HG03103 (cell line): ENCODE measurements around the gene RFC4.
A peak's percentile ranks its signal among the peaks of the same experiment; 100 is the strongest.

Experiments used
- ATAC-seq: cut with Tn5 transposase; IDR thresholded peaks from one replicate; pipeline ENCODE4 v1.9.1; 2021; ENCODE audit warnings: low read depth; ENCODE audit not compliant: unreplicated experiment

The RFC4 gene

GRCh38 chr3:186788482-186789370 lies 17.6 kb downstream of the RFC4 start:
- ATAC-seq: no peak

- no peak for ATAC-seq
These were observed 18.4 kb downstream of the RFC4 start for GRCh38 chr3:186787642-186788481.

GRCh38 chr3:186786922-186787321 lies 19.4 kb downstream of the RFC4 start:
- ATAC-seq: no peak

GRCh38 chr3:186785495-186786018 lies 20.7 kb downstream of the RFC4 start:
- ATAC-seq: no peak

GRCh38 chr3:186784820-186785494 lies 21.3 kb downstream of the RFC4 start:
- no peak for ATAC-seq

GRCh38 chr3:186783731-186784515 lies 22.4 kb downstream of the RFC4 start:
- peak; percentile 47 for ATAC-seq

- peak; percentile 50 for ATAC-seq
These were observed 23.1 kb downstream of the RFC4 start, which contains the start of gene EIF4A2 for GRCh38 chr3:186783058-186783730. EIF4A2 (plus strand) TSS chr3:186783577; CDS start chr3:186783611, 34 bp downstream.

GRCh38 chr3:186782542-186783057 lies 23.7 kb downstream of the RFC4 start:
- ATAC-seq: peak; percentile 7

GRCh38 chr3:186779204-186779603 lies 27.1 kb downstream of the RFC4 start:
- no peak for ATAC-seq

- ATAC-seq: no peak
These were observed 30.3 kb downstream of the RFC4 start for GRCh38 chr3:186775999-186776398.

- ATAC-seq: peak; percentile 81
These were observed 33.4 kb downstream of the RFC4 start for GRCh38 chr3:186772701-186773417.

GRCh38 chr3:186772281-186772694 lies 34.0 kb downstream of the RFC4 start:
- ATAC-seq: peak; percentile 26

- no peak for ATAC-seq
These were observed 45.3 kb downstream of the RFC4 start for GRCh38 chr3:186760897-186761447.

- ATAC-seq: no peak
These were observed 46.0 kb downstream of the RFC4 start for GRCh38 chr3:186760141-186760833.

GRCh38 chr3:186759231-186759930 lies 46.9 kb downstream of the RFC4 start:
- ATAC-seq: no peak

GRCh38 chr3:186757686-186758220 lies 48.5 kb downstream of the RFC4 start:
- no peak for ATAC-seq

GRCh38 chr3:186757214-186757613 lies 49.1 kb downstream of the RFC4 start:
- no peak for ATAC-seq
